Astrocyte of the hippocampus (primary cell): ENCODE data around the gene PIF1.
A peak's percentile ranks its signal among the peaks of the same experiment; 100 is the strongest.

Experiments
- DNase-seq: peaks from one replicate; pipeline ENCODE4 v3.0.0; 2011; ENCODE audit warnings: low read depth, low spot score

Gene PIF1

DNA sequence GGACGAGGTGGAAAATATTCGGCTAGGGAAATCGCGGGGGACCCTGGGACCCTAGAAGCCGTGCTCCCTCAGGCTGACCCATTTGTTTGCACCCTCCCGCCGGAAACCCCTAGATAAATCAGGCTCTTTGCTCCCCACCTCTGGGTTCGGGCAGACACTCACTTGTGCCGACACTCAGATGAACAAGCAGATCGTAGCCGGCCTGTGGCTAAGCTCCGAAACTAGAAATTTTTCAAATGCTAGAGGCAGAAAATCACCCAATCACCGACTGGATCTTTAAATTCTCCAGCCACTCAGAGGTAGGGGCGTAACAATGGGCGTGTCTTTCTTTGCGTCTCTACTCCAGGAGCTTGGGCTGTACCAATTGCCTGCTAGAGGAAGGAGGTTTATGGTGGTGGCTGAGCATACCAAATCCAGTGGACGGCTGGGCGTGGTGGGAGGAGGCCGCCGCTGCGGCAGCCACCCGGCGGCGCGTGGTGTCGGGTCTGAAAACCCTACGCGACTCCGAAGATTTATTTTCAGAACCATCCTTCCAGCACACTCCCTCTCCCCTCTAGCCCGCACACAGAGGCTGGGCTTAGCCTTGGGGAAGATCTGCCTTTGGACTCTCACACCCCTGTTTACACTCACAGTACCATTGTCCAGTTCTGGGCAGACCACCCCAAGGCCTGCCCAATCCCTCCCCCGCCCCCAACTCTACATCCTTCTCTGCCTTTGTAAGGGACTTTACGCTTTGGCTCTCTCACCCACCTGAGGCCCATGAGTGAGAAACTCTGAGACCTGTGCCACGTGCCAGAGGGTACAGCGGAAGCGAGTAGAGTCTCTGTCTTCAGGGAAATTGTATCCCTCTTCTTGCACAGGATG is at the start of gene PIF1:
Gene PIF1 (minus strand): TSS at position 217 of the 864 bp plus-strand sequence. CDS start 1,312 bp downstream, outside the sequence.
- DNase-seq: peak; percentile 98

DNA sequence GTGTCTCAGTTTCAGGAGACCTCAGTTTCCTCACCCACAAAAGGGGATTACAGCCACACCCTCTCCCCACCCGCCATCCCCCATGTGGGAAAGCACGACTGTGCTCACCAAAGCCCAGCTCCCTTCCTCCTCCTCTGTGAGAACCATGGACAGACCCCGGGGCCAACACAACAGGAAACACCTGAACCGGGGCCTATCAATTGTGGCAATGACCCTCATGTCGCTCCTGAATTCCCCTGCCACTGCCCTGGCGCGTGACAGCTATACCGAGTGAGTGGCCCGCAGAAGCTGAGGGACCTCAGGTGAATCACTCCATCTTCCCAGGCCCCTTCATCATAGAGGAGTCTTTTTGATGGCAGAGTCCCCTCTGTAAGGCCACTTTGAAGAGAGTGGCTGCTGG is 44.9 kb upstream of the PIF1 start:
- DNase-seq: no peak

DNA sequence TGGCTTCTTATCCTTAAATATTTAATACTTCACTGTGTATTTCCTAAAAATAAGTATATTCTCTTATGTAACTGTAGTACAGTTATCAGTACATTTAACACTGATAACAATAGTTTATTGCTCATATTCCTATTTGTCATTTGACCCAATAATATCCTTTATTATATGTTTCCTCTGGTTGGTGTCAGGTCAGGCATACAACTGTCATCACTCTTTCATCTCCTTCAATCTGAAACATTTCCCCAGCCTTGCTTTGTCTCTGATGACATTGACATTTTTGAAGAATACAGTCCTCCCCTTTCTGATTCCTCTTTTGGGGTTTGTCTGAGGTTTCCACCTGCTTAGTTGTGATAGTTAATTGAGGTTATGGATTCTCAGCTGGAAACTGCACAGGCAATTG is 44.1 kb upstream of the PIF1 start:
- DNase-seq: no peak

- peak; percentile 82 for DNase-seq
Measured at GRCh38 chr15:64865998-64866520, 40.6 kb upstream of the PIF1 start.

DNA sequence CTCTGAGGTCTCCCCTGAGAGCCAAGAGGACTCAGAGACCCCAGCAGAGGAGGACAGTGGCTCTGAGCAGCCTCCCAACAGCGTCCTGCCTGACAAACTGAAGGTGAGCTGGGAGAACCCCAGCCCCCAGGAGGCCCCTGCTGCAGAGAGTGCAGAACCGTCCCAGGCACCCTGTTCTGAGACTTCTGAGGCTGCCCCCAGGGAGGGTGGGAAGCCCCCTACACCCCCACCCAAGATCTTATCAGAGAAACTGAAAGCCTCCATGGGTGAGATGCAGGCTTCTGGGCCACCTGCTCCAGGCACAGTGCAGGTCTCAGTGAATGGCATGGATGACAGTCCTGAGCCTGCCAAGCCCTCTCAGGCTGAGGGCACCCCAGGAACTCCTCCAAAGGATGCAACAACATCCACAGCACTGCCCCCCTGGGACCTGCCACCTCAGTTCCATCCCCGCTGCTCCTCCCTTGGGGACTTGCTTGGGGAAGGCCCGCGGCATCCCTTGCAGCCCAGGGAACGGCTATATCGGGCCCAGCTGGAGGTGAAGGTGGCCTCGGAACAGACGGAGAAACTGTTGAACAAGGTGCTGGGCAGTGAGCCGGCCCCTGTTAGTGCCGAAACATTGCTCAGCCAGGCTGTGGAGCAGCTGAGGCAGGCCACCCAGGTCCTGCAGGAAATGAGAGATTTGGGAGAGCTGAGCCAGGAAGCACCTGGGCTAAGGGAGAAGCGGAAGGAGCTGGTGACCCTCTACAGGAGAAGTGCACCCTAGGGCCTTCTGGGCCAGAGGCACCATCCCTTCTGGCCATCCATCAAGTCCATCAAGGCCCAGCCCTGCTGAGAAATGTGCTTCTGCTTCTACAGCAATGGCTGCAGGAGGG is 39.9 kb upstream of the PIF1 start:
- no peak for DNase-seq

DNA sequence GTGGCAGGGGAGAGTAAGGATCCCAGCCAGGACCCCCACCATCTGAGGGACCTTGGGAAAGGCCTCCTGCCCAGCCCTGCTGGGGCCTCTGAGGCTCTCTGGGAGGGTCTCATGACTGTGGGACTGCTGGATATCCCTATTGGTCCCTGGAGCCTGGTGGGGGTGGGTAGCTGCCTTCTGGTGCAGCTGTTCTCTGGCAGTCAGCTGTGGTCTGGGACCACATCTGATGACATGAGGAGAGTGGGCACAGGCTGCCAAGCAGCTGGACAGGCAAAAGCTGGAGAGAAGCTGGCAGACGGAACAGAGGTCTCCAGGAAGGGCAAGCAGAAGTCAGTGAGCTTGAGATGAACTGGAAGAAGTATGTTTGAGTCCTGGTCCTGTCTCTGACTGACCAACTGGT is 38.6 kb upstream of the PIF1 start:
- DNase-seq: no peak

DNA sequence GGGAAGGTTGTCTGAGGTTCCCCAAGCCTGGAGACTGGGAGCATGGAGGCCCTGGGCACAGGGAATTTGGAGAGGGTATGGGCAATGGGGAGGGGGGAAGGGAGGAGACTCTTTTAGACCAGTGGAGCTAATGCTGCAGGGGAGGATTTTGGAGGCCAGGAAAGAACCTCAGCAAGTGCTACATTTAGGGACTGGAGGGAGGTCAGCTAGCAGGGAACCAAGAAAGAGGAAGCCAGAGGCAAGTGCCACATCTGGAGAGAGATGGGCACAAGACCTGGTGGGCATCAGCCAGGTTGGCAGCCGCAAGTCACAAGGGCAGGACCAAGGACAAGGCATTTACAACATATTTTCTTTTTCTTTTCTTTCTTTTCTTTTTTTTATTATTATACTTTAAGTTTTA is 37.0 kb upstream of the PIF1 start:
- no peak for DNase-seq

DNA sequence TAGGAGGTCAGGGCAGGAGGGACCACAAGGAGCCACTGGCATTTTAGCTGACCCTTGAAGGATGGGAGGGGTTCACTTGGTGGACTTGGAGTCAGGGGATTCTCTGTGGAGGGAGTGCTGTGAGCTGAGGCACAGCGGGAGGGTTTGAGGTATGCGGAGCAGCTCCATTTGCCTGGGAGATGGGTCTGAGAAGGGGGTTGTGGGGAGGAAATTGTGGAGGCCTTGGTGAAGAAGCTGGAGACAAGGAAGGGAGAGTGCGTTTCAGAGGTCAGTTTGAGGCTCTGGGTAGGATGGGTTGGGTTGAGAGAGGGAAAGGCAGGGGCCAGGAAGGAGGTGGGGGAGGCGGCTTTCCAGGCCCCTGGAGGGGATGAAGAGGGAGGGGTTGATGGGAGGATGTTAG is 36.5 kb upstream of the PIF1 start:
- no peak for DNase-seq

- no peak for DNase-seq
Measured at GRCh38 chr15:64861331-64861730, 35.9 kb upstream of the PIF1 start.

- no peak for DNase-seq
Measured at GRCh38 chr15:64859226-64859625, 33.8 kb upstream of the PIF1 start.

DNA sequence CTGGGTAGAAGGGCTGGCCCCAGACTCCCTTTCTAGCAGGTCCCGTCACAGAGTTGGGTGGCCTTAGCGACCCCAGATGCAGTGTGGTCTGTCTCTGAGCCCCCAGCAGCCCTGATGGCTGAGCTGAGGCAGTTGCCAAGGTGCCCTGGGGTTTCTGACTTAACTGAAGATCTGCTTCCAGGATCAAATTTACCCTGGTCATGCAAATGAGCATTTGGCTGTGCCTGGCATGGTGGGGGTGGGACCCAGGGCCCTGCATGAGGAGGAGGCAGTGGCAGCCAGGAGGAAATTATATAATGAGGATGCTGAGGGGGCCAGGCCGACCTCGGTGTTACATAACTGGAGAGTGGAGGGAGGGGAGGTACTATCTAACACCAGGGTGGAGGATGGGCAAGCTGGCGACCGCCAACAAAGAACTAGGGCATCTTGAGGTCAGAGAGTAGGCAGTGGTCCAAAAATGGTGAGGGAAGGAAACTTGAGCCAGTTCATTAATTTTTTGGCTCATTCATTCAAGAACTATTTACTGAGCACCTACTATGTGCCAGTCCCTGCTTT is 32.7 kb upstream of the PIF1 start:
- no peak for DNase-seq

GRCh38 chr15:64857421-64857820 is 32.0 kb upstream of the PIF1 start:
- DNase-seq: peak; percentile 67

GRCh38 chr15:64856429-64857145 is 31.1 kb upstream of the PIF1 start:
- peak; percentile 71 for DNase-seq

DNA sequence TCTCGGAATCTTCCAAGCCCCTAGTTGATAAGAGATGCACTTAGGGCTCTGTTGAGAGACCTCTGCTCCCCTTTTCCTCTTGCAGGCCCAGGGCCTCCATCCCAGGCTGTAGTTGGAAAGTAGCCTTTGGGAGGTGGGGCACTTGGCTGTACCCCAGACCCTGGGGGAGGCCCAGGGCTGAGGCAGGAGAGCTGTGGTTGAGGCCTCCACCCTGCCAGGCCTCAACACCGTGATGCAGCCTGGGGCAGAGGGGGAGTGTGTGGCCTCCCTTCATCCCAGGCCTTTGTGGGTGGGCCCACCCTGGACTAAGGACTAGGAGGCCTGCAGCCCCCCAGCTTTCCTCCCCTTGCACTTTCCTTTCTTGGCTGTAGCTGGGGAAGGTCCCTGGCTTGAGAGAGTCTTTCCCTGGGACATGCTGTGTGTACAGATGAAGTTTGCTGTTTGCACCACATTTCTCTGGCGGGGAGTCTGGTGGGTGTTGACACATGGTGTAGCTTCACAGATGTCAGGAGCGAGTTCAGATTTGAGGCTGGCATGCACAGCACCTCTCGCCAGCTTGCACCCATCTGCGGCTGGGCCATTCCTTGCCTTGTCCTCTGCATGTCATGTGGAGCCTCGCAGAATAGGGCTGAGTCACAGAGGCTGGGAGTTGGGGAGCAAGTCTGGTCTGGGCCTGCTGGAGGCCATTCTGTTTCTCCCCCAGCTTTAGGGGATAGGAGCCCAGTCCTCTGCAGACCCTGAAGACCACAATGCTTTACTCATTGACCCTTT is 29.9 kb upstream of the PIF1 start:
- DNase-seq: no peak

GRCh38 chr15:64854526-64854925 is 29.1 kb upstream of the PIF1 start:
- DNase-seq: no peak

DNA sequence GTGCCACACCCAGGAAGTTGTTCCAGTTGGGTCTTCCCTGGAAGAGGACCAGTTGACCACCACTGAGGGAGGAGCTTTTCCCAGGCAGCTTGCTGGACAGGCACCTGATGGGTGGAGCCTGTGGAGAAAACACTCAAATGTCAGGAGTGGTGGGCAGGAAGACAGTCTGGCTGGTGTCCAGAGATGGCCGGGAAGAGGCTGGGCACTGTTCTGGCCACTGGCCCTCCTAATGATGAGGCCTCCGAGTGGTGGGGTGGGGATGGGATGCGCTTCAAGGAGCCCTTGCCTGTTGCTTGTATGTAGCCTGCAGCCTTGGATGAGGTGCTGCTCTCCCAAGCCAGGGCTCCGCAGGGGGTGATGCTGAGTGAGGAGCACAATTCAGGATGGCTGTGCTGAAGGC is 28.6 kb upstream of the PIF1 start:
- no peak for DNase-seq

GRCh38 chr15:64851503-64851840 is 26.0 kb upstream of the PIF1 start:
- DNase-seq: peak; percentile 82

- DNase-seq: no peak
Measured at GRCh38 chr15:64850778-64851502, 25.5 kb upstream of the PIF1 start.

DNA sequence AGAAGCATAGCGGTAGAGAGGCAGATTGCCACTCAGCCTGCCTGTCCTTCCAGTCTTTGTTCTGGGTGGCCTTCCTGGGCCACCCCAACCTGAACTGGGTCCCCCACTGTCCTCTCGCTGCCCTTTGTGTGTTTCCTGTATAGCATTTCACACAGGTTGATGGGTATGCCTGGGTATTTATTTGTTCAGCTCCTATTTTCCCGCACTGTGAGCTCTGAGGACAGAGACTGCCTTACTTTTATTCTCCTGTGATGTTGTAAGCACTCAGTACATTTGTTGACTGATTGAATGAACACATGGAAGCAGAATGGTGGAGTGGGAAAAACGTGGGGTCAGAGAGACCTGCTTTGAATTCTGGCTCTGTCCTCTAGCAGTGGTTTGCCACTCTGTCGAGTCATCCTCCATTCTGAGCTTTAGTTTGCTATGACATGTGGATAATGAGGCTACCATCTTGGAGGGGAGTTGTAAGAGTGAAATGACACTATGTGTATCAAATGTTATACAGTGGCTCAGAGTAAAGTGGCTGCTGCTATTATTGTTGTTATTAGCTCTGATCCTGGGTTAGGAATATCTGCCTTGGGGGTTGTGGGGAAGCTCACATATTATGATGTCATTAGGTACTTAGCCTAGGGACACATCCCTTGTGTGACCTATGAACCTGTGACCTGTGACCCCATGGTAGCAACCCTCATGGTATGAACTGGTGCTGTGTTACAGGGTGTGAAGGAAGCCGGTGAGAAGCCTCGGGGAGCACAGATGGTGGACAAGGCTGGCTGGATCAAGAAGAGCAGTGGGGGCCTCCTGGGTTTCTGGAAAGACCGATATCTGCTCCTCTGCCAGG is 22.6 kb upstream of the PIF1 start:
- DNase-seq: no peak
